Stimulated activated CD4-positive, alpha-beta T cell treated with anti-CD3 and anti-CD28 coated beads, Interleukin-4, amount 100 ng/mL, for 1 hour (primary cell): ENCODE results near the gene SMIM9.
"Not testable (repeated sequence)": the region's sequence is repeated elsewhere in the genome, so short reads cannot be mapped to it uniquely, and the experiment has no call there.

Experiments
- DNase-seq: peaks from one replicate; pipeline ENCODE4 v3.0.0-alpha.2; 2020

SMIM9 gene

DNA sequence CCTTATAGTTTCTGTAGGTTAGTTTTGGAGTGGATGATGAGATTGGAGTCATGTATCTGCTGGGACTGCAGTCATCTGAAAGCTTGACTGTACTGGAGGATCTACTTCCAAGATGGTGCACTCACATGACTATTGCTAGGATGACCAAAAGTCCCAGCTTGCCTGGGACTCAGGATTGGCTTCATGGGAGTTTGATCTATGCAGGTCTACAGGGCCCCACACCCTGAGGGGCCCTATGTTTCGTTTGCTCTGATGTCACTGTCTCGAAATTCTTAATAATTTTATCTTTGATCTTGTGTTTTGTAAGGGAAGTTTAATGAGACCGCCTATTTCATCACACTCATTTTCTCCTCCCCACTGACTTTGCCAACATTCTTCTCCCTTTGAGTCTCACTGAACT is at the start of gene SMIM9:
TSS of gene SMIM9 (minus strand) at position 101 of the 400 bp plus-strand sequence. CDS start 3,806 bp downstream, outside the sequence.
- no peak for DNase-seq

DNA sequence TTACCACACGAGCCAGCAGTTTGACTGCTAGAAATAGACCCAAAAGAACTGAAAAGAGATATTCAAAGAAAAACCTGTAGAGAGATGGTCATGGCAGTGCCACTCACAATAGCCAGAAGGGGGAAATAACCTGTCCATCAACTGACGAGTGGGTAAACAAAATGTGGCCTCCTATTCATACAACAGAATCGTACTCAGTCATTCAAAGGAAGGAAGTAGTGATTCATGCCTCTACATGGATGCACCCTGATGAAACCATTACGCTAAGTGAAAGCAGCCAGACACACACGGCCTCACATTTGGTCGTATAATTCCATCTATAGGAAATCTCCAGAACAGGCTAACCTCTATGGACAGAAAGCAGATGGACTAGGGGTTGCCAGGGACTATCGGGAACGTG is 49.6 kb upstream of the SMIM9 start:
- DNase-seq, result not testable (repeated sequence)

DNA sequence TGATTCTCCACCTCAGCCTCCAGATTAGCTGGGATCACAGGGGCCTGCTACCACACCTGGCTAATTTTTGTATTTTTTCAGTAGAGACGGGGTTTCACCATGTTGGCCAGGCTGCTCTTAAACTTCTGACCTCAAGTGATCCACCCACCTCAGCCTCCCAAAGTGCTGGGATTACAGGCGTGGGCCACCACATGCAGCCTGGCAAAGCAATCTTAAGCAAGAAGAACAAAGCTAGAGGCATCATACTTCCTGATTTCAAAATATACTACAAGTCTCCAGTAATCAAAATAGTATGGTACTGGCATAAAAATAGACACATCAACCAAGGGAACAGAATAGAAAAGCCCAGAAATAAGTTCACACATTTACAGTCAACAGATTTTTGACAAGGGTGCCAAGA is 38.9 kb upstream of the SMIM9 start:
- DNase-seq, result no peak

DNA sequence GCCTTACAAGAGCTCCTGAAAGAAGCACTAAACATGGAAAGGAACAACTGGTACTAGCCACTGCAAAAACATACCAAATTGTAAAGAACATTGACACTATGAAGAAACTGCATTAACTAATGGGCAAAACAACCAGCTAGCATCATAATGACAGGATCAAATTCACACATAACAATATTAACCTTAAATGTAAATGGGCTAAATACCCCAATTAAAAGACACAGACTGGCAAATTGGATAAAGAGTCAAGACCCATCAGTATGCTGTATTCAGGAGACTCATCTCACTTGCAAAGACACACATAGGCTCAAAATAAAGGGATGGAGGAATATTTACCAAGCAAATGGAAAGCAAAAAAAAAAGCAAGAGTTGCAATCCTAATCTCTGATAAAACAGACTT is 34.1 kb upstream of the SMIM9 start:
- not testable (repeated sequence) for DNase-seq

DNA sequence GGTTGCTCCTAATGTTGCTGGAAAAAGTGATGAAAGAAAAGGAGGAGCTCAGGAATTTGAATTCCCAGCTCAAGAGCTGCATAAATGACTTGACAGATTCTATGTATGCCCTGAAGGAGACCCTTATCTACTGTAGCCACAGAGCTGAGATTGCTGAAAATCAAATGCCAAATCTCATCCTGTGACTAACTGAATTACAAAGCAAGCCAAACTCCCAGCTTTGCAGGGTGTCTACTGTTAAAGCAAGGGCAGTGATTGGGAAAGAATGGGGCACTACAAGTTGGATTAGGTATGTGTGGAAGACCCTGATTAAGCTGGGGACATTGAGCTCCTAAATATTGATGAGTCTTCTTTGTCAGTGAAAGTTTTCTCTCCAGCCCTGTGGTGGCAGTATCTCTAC is 20.8 kb upstream of the SMIM9 start:
- no peak for DNase-seq

DNA sequence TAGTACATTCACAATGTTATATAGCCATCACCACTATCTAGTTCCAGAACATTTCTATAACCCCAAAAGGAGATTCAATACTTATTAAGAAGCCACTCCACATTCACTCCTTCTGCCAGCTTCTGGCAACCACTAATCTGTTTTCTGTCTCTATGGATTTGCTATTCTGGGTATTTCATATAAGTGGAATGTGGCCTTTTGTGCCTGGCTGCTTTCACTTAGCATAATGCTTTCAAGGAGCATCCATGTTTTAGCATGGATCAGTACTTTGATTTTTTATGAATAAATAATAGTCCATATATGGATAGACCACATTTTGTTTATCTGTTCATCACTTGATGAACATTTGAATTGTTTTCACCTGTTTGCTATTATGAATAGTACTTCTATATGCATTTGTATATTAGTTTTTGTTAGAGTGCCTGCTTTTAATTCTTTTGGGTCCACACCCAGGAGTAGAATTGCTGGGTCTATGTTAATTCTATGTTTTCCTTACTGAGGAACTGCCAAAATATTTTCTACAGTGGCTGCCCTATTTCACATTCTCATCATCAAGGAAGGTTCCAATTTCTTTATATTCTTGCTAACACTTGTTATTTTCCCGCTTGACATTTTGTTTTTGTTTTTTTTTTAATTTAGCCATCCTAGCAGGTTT is 16.6 kb upstream of the SMIM9 start:
- DNase-seq, result no peak

DNA sequence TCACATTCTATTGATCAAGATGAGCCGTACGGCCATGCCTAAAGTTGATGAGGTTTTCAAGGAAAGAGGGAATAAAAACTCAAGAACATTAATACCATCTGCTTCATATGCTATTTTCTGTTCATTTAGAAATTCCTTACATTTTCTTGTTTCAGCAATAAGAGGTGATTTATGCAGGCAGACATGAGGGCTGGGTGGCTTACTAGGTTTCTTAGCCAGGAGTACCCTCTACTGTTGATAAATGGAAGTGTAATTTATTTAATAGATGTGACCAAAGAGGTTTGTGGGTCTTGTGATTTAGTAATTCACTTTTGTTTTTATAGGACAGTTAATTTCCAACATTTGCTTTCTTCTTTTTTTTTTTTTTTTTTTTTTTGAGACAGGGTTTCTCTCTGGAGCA is 6.4 kb upstream of the SMIM9 start:
- DNase-seq, result no peak

DNA sequence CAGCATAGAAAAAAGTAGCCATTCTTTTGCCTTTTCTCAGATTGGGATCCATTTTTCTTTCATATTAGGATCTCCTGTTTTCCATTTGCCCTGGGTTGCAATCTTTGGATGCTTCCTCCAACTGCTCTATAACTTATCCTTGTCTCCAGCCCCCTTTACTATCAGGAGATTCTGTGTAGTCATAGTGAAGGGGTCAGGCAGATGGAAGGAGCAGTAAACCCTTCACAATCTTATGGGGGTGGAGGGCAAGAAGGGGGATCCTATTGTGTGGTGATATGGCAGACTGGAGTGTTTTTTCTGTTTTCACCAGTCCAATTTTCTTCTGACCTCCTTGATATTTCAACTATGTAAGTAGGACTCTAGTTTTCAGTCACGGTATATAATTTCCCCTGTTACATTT is 1.7 kb upstream of the SMIM9 start:
- no peak for DNase-seq

DNA sequence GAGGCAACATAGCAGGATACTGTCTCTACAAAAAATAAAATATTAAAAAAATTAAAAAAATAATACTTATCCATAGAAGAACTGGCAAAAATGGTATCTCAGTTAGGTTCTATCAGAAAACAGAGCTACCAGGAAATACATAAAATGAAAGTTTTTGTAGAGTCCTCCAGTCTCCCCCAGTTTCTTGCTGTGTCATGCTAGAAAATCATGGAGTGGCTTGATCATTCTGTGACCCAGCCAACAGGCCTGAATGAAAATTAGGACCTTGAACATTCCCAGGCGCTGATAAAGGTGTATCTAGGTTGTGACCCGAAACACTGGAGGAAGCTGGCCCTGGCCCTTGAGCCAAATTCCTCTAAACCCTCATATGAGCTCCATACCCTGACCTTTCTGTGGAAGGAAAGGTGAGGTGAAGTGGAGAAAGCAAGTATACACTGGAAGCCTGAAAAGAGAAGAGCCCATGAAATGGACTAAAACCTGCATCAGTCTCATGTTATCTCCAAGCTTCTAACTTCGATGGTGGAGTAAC is 652 bp downstream of the SMIM9 start:
- no peak for DNase-seq

DNA sequence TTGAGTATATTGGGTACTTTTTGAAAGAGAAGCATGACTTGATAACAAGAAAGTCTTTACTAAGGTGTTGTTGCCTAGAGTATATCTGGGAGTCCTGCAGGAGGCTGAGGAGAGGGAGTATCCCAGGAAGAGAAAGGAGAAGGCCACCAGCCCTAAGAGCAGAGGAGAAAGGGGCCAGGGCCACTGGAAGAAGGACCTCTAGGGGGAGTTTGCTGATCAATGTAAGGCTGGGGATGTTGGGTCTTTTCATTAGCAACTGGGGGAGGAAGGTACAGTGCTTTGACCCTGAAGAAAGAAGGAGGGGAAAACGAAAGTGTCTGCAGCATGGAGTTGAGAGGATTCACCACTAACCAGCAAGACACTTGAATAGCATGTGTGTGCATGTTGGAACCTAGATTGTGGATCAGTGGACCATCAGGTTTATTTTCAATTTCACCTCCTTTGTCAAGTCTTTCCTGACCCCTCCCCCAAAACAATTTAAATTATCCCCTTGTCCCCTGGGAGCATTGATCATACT is 4.5 kb downstream of the SMIM9 start:
- no peak for DNase-seq

DNA sequence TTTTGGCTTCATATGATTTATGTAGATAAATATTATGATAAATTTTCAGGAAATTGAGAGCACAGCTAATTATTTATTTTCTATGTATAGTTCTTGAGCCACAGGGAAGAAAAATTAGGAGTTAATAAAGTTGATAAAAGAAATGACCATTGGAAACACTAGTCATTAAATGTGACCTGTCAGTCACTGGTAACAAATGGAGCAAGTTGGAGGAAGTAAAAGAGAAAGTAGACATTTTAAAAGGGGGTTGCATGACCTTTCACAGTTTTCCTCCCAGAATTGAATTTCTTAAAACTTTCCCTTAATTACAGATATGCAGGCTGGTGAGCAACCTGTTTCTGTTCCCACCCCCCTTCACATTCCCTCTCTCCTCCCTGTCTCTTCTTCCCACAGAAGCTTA is 5.3 kb downstream of the SMIM9 start:
- DNase-seq, result no peak

DNA sequence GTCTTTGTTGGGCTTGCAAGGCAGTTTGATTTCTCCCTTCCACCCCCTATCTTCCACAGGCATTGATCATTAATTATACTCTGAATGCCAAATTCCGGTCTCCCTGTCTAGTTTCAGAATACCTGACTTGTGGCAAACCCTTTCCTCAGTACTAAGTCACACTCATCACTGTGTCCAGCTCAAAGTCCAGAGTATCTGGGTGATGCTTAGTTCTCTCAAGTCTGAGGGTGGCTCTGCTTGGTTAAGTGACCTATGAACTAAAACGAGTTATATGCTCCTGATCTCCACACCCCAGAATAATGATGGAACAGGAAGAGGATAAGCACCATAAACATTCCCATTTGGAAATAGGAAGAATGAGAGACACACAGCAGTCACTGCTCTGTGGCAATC is 6.5 kb downstream of the SMIM9 start:
- DNase-seq, result no peak

DNA sequence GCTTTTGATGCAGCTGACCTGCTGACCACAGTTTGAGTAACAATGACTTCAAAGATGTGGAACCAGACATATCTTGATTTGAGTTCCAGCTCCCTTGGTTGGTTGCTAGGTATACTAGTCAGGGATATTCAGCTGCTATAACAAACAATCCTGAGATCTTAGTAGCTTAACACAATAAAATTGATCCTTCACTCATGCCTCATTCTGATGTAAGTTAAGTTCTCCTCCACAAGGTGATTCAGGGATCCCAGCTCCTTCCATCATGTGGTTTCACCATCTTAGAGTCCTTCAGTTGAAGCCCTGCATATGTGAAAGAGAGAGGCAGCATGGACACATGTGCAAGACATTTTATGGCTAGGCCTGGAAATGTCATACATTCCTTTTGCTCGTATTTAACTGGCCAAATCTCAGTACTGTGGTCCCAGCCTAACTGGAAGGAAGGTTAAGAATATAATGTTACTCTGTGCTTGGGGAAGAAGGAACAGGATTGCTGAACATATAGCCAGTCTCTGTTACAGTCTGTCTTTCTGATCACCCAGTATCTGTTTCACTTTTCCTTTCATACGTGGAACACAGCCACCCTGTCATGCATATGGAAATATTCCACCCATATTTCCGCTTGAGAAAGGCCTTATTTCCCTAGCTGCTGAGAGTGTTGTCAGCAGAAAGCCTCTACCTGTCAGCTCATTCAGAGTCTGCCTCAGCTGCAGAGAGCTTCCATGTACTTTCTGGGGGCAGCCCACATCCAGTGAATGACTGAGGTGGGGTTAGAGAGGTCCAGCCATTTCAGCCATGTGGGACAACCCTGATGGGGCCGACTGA is 7.1 kb downstream of the SMIM9 start:
- no peak for DNase-seq

DNA sequence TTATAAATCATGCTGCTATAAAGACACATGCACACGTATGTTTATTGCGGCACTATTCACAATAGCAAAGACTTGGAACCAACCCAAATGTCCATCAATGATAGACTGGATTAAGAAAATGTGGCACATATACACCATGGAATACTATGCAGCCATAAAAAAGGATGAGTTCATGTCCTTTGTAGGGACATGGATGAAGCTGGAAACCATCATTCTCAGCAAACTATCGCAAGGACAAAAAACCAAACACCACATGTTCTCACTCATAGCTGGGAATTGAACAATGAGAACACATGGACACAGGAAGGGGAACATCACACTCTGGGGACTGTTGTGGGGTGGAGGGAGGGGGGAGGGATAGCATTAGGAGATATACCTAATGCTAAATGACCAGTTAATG is 8.9 kb downstream of the SMIM9 start:
- DNase-seq, result not testable (repeated sequence)

DNA sequence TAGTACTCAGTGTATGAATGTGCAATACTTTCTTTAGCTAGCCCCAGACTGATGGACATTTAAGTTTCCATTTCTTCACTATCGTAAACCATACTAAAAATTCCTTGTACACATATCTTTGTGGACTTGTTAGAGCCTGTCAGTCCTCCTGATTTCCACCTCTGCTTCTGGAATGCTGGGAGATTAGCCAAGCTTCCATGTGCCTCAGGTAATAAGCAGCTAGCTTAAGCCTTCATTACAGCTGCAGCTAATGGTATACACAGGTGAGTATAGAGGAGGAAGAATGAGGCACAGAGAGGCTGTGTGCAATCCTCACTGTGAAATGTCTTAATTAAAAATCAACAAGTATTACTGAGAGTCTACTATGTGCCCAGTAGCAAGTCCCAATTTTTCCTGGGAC is 9.8 kb downstream of the SMIM9 start:
- no peak for DNase-seq

DNA sequence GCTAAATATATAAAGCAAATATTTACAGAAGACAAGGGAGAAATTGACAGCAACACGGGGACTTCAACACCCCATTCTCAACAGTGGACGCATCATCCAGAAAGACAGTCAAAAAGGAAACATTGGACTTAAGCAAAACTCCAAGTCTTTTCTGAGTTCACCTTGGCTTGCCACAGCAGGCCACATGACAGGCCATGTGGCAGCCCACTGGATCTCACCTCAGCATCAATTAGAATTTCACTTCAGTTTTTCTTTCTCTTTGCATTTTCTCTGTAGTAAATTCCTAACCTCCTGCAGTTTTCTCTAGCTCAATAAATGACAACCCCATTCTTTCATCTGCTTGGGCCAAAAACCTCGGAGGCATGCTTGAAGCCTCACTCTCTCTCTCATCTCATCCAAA is 12.4 kb downstream of the SMIM9 start:
- DNase-seq, result no peak

DNA sequence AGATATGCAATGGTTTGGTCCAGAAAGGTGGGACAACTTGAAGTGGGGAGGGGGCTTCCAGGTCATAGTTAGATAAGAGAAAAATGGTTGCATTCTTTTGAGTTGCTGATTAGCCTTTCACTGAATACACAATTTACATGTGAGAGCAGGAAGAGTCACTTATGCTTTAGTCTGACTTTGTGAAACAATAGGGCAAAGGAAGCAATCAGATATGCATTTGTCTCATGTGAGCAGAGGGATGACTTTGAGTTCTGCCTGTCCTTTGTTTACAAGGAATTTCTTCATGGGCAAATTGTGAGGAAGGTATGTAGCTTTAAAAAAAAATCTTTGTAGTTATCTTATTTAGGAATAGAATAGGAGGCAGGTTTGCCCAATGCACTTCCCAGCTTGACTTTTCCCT is 12.9 kb downstream of the SMIM9 start:
- DNase-seq, result no peak

DNA sequence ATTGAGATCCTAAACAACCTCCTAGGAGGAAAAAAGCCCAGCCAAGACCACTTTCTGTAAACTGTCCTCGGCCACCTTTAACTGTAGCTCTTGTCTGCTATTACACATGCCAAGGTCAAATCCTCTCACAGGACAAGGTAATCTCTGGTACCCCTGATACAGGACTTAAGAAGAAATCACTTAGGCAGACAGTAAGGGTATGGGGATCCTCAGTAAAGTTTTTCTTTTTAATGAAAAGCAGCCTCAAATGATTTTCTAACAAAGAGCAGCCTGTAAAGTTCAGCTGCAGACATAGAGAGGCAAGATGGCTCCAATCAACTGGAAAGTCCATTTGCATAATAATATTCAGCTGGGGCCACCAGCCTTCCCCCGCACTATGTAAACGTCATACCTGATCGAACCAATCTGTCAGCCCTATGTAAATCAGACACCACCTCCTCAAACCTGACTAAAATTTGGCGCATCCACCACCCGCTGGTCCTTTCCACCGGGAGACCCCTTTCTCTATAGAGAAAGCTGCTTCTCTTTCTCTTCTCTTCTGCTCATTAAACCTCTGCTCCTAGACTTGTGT is 14.6 kb downstream of the SMIM9 start:
- no peak for DNase-seq

DNA sequence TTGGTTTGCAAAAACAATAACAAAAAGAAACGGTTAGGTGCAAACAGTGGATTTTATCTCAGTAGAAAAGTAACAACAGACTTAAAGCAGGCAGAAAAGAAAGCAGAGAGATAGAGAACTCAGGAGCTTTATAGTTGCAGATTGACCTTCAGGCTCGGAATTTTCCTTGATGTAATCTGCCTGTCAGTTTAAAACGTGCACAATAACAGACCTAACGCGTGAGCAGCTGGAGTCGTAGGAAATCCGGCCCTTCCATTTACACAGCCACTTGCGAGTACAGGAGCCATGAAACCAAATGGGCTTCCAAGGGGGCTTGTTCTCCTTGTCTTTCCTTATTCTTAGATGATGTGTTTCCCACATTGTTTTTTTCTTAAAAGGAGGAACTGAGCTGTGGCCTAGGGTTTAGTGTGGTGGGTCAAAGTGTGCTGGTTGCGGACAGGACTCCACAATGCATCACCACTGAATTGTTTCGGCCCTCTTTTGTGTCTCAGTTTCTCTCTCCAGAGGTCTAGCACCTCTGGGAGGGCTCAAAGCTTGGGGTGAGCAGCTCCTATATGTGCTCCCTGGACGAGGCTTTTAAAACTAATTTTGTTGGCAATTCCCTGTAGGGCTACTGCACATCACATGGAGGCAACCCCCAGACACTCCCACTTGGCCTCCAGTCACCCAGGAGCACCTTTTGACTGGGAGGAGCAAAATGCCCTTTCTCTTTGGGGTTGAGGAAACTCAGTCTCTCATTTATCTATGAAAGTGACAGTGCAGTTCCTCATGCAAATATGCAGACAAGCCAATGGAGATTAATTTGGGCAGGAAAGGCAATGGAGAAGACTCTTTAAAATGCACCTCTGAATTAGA is 15.3 kb downstream of the SMIM9 start:
- DNase-seq, result no peak

DNA sequence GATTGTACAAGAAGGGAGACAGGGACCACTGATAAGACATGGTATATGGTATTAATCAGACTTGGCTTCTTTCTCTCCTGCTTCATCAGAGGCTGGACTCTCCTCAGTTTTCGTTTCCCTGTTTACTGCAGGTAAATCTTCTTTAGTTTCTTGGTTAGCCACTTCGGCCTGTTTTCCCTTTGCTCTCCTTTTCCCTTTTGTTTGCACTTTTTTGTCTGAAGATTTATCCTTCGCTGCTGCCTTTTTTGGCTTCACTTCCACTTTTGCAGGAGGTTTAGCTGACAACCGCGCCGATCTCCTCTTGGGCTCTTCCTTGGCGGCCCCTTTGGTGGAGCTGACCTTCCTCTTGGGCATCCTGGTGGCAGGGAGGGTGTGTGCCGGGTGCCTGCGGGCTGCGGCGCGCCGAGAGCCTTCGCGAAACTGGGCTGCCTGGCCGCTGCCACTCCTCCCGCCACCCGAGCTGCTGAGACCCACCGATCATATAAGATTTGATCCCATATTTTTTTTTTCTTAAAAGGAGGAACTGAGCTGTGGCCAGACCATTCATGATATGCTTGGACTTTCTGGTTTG is 17.3 kb downstream of the SMIM9 start:
- not testable (repeated sequence) for DNase-seq

DNA sequence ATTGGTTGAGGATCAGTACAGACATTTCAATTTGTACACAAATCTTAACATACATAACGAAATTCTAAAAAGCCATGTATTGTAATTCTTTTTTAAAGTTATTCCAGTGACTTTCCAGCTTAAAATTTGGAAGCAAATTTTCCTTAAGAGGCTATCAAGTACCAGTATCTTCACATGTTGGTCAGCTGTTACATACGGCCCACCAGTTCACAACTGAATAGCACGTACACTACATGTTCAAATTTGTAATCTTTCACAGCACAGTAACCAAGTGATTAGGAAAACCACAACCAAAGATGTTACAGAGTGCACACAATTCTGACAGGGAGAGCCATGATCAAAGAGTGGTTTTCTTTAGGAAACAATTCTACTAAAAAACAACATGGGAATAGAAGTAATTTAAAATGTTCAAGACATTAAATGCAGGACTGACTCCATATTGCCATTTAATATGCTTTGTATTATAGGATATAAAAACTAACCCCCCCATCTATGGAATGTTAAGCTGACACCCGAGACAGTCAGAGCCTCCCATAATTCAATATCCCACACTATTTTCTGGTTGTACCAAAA is 18.1 kb downstream of the SMIM9 start:
- DNase-seq, result not testable (repeated sequence)

DNA sequence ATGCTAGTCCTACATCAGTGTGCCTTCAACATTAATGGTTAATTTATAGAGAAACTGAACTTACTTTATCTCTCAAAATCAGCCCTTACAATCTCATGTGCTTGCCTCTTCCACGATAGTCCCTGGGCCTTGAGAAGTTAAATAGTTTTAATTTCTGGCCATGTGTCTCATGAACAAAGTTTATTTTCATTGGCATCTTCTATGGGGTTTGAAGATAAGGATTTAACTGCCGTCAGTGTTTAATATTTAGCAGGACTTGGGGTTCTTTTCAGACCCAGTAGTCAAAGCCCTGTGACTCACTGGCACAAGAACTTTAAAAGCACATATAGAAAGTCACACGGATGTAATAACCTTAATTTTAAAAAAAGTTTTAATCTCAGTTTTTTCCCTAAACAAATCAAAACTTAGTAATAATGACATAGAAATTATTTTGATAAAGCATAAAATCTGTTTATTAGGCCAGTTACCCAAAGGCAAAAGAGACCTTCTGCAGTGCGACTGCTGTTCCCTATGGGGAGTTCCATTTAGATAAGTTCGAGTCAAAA is 19.1 kb downstream of the SMIM9 start:
- DNase-seq, result no peak
